Cardiac muscle cell (in vitro differentiated cells and primary cell): ENCODE measurements around the gene GLA. TPM values are rescaled to one million over a fixed set of nuclear protein-coding genes. Genes with fewer than 3 reads are reported as not detected.

Source experiments
- DNase-seq, 2 donors: peaks; one replicate each; pipeline versions ENCODE4 v3.0.0 to v3.0.0-alpha.2; 2010 to 2017; ENCODE audit warnings: low read depth in 1 of 2, low spot score in 1 of 2
- H3K27ac ChIP-seq: fragments of 200-600 bp; sonication (generic); 2 replicates; pipeline ENCODE4 v1.5.1; 2016
- H3K27me3 ChIP-seq: fragments of 200-600 bp; sonication (generic); 2 replicates; pipeline ENCODE4 v1.6.0; 2016; ENCODE audit warnings: control low read depth
- H3K36me3 ChIP-seq: fragments of 200-600 bp; sonication (generic); 2 replicates; pipeline ENCODE4 v1.5.1; 2016; ENCODE audit warnings: control low read depth
- H3K4me1 ChIP-seq: fragments of 200-600 bp; sonication (generic); 2 replicates; pipeline ENCODE4 v1.8.1; 2017; ENCODE audit warnings: low read depth, mild to moderate bottlenecking, mixed run types
- H3K4me3 ChIP-seq: fragments of 200-600 bp; sonication (generic); 2 replicates; pipeline ENCODE4 v1.5.1; 2016; ENCODE audit warnings: mild to moderate bottlenecking
- H3K9me3 ChIP-seq: fragments of 200-600 bp; sonication (generic); 2 replicates; pipeline ENCODE4 v1.5.1; 2017; ENCODE audit warnings: low read depth, mild to moderate bottlenecking, control low read depth
- polyA plus RNA-seq: library from polyadenylated mRNA; unstranded; fragments of >200 nt; fragmentation: Nextera tagmentation; extraction: Ambion mirVana; gene quantifications from 2 replicates; pipeline ENCODE4 v1.2.1, GENCODE V29; 2016
- total RNA-seq: library from RNA; depleted of rRNA; stranded (reverse); fragments of >200 nt; gene quantifications from 2 replicates; pipeline ENCODE4 v1.2.3, GENCODE V29; 2016
- TF ChIP-seq, protein P1 (sequence below): IDR thresholded peaks from 2 replicates; pipeline ENCODE4 v1.5.1; 2012; ENCODE audit warnings: low read depth, mild to moderate bottlenecking, low read length

The GLA gene
- total and polyA plus RNA-seq, 2 experiments from 2014 or later: 12.0 to 20.9 TPM

DNA sequence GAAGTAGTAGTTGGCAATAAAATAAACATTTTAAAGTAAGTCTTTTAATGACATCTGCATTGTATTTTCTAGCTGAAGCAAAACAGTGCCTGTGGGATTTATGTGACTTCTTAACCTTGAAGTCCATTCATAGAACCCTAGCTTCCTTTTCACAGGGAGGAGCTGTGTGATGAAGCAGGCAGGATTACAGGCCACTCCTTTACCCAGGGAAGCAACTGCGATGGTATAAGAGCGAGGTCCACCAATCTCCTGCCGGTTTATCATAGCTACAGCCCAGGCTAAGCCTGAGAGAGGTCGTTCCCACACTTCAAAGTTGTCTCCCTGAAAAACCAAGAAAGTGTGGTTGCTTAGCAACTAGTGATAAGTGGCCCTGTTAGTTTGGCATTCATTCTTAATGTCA, 9.9 kb downstream of the GLA start:
- Histone ChIP-seq H3K27me3 (no peaks in the 10 kb centered on the region), H3K4me1 (peaks cover 4% of the 10 kb centered on the region), H3K4me3 (no peak overlapping the region), H3K36me3 (peaks cover 3% of the 10 kb centered on the region), H3K27ac (peak overlapping the region; percentile 66), H3K9me3 (no peaks in the 10 kb centered on the region)
- peak; percentile 30 to 41 for DNase-seq
- TF ChIP-seq, protein P1, sequence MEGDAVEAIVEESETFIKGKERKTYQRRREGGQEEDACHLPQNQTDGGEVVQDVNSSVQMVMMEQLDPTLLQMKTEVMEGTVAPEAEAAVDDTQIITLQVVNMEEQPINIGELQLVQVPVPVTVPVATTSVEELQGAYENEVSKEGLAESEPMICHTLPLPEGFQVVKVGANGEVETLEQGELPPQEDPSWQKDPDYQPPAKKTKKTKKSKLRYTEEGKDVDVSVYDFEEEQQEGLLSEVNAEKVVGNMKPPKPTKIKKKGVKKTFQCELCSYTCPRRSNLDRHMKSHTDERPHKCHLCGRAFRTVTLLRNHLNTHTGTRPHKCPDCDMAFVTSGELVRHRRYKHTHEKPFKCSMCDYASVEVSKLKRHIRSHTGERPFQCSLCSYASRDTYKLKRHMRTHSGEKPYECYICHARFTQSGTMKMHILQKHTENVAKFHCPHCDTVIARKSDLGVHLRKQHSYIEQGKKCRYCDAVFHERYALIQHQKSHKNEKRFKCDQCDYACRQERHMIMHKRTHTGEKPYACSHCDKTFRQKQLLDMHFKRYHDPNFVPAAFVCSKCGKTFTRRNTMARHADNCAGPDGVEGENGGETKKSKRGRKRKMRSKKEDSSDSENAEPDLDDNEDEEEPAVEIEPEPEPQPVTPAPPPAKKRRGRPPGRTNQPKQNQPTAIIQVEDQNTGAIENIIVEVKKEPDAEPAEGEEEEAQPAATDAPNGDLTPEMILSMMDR: no peak

DNA sequence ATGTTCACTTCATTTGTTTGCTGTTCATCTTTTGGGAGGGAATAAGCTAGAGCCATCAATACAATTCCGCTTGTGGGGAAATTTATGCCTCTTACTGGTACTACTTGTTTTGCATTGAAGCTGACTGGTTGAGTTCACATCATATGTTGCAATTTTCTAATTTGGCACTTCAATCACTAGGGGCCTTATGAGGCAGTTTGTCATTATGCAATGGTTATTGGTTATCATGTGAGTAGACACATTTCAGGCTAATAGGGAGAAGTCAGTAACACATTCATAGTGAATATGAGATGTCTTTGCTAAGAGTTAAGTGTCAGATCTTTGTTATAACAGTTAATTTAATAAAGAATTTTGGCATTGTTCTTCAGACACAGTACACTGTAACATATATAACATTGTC, 11.9 kb downstream of the GLA start:
- no peaks in the 10 kb centered on the region for H3K9me3 ChIP-seq
- TF ChIP-seq, protein P1: no peak
- no peaks in the 10 kb centered on the region for H3K27me3 ChIP-seq
- H3K4me1 ChIP-seq: peaks cover 4% of the 10 kb centered on the region
- peaks cover 6% of the 10 kb centered on the region for H3K36me3 ChIP-seq
- H3K27ac ChIP-seq: no peak overlapping the region
- no peak overlapping the region for H3K4me3 ChIP-seq
- peak in 1 of 2 donors; percentile 40 for DNase-seq

DNA sequence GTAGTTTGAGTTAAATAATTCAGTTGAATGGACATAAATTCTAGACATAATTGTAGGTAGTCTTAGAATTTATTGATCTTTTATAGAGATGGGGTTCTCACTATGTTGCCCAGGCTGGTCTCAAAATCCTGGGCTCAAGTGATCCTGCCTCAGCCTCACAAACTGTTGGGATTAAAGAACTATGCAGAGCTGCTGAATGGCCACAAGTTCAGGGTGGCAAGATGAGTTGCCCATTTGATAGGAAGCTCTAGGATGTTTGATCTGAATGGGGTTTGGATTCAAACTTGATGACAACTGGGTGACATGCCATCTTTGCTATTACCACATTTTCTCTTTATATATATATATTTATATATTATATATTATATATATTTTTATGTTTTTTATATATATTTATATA, 13.4 kb downstream of the GLA start:
- H3K27me3 ChIP-seq: no peaks in the 10 kb centered on the region
- TF ChIP-seq, protein P1: no peak
- H3K9me3 ChIP-seq: no peaks in the 10 kb centered on the region
- DNase-seq: no peak
- H3K4me3 ChIP-seq: no peak overlapping the region
- peaks cover 4% of the 10 kb centered on the region for H3K4me1 ChIP-seq
- H3K27ac ChIP-seq: no peak overlapping the region
- H3K36me3 ChIP-seq: peaks cover 6% of the 10 kb centered on the region

DNA sequence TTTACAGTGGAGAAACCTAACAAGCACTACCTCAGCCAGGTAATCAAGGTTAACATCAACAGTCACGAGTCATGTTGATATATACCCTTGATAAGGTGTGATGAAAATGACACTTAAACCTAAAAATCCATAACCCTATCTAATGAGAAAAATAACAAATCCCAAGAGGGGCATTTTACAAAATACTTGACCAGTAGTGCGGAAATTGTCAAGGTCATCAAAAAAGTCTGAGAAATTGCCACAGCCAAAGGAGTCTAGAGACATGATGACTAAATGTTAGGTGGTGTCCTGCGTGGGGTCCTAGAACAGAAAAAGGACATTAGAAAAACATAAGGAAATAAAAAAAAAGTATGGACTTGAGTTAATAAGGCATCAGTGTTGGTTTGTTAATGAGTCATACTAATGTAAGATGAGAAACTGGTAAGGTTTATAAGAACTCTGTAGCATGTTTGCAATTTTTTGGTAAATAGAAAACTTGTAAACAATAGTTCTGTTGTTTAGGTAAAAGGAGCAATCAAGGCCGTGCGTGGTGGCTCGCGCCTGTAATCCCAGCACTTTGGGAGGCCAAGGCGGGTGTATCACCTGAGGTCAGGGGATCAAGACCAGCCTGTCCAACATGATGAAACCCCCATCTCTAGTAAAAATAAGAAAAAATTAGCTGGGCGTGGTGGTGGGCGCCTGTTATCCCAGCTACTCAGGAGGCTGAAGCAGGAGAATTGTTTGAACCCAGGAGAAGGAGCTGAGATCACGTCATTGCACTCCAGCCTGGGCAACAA, 14.0 kb downstream of the GLA start:
- peaks cover 4% of the 10 kb centered on the region for H3K4me1 ChIP-seq
- no peak for DNase-seq
- no peaks in the 10 kb centered on the region for H3K9me3 ChIP-seq
- H3K4me3 ChIP-seq: no peak overlapping the region
- H3K27ac ChIP-seq: no peak overlapping the region
- peaks cover 6% of the 10 kb centered on the region for H3K36me3 ChIP-seq
- no peaks in the 10 kb centered on the region for H3K27me3 ChIP-seq
- TF ChIP-seq, protein P1: no peak

DNA sequence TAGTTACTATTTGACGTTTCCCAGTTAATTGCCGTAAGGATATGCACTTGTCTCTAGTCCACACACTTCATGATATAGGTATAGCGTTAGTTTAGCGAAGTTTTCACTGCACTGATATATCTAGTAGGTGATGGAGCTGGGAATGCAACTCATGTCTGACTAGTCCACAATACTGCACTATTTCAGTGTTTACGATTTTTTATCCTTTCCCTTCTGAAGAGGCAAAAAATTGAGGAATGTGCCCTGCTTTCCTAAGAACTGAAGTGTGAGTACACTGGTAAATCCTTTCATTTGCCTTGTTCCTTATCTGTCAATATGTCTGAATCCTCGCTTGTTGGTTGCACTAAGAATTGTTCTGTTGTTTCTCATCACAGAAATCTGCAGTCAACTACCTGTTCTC, 15.9 kb downstream of the GLA start:
- Histone ChIP-seq H3K27ac (peak overlapping the region; percentile 70), H3K4me3 (peak overlapping the region; percentile 78), H3K36me3 (peaks cover 6% of the 10 kb centered on the region), H3K27me3 (no peaks in the 10 kb centered on the region), H3K4me1 (no peaks in the 10 kb centered on the region), H3K9me3 (no peaks in the 10 kb centered on the region)
- TF ChIP-seq, protein P1: no peak
- no peak for DNase-seq
